Measurements from ENCODE around the gene EMILIN3.

GRCh38 chr20:41390889-41391288 lies 24.3 kb upstream of the EMILIN3 start:
- no peak for TF ChIP-seq CTCF (IDR thresholded peaks at IDR 0.05)
- no peak for TF ChIP-seq POLR2A (IDR thresholded peaks at IDR 0.05)

Data from esophagus squamous epithelium (tissue), 4 donors.